ENCODE results near the gene DNM1. TPM values are rescaled to one million over a fixed set of nuclear protein-coding genes. Genes with fewer than 3 reads are reported as not detected.

Gene DNM1
- total RNA-seq, 4 donors from 2014 or later, result 14.5 to 85.8 (median 54.4) TPM

GRCh38 chr9:128247226-128247803 lies 44.1 kb downstream of the DNM1 start:
- H3K4me1 ChIP-seq, result peaks cover 0 to 30% (median 9%) of the 10 kb centered on the region in 4 donors
- H3K36me3 ChIP-seq, result no peaks in the 10 kb centered on the region
- TF ChIP-seq POLR2A (IDR thresholded peaks at IDR 0.05), result no peak
- no peaks in the 10 kb centered on the region for H3K9me3 ChIP-seq
- no peaks in the 10 kb centered on the region for H3K27me3 ChIP-seq
- DNase-seq, result no peak
- no peak overlapping the region for H3K4me3 ChIP-seq
- H3K27ac ChIP-seq, result no peak overlapping the region

DNA sequence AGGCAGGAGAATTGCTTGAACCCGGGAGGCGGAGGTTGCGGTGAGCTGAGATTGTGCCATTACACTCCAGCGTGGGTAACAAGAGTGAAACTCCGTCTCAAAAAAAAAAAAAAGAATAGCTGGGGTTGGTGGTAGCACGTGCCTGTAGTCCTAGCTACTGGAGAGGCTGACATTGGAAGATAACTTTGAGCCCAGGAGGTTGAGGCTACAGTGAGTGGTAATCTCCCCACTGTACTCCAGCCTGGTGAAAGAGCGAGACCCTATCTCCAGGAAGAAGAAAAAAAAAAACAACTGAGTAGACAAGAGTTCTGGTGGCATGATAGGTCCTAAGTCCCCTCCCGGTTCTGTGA lies 46.4 kb downstream of the DNM1 start:
- H3K27ac ChIP-seq, result peak overlapping the region in 3 of 4 donors; percentile 8 to 74 (median 56)

DNA sequence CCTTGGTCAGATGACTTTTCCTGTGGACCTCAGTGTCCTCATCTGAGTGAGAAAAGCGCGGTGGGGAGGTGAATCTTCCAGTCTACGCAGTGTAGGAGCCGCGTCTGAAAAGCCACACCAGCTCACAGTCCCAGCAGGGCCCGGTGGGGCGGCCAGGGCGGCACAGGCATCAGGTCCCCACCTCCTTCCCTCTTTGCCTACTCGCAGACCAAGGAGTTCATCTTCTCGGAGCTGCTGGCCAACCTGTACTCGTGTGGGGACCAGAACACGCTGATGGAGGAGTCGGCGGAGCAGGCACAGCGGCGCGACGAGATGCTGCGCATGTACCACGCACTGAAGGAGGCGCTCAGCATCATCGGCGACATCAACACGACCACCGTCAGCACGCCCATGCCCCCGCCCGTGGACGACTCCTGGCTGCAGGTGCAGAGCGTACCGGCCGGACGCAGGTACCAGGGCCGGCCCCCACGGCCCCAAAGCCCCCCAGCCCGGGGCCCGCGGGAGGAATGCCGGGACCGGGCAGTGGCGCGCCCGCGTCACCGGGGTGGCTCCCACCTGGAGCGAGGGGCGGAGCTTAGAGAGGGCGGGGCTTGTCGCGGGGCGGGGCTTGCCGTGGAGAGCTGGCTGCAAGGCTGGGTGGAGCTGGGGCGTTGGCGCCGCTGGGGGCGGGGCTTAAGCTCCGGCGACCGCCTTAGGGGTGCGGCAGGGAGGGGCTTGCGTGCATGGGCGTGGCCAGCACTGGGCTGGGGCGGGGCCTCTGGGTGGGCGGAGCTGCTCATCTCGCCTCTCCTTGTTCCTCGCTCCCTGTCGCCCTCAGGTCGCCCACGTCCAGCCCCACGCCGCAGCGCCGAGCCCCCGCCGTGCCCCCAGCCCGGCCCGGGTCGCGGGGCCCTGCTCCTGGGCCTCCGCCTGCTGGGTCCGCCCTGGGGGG lies 47.0 kb downstream of the DNM1 start:
- no peaks in the 10 kb centered on the region for H3K9me3 ChIP-seq
- H3K27ac ChIP-seq, result peak overlapping the region; percentile 8 to 74 (median 36)
- peak; percentile 98 to 99 (median 99) for DNase-seq
- TF ChIP-seq, protein P1, sequence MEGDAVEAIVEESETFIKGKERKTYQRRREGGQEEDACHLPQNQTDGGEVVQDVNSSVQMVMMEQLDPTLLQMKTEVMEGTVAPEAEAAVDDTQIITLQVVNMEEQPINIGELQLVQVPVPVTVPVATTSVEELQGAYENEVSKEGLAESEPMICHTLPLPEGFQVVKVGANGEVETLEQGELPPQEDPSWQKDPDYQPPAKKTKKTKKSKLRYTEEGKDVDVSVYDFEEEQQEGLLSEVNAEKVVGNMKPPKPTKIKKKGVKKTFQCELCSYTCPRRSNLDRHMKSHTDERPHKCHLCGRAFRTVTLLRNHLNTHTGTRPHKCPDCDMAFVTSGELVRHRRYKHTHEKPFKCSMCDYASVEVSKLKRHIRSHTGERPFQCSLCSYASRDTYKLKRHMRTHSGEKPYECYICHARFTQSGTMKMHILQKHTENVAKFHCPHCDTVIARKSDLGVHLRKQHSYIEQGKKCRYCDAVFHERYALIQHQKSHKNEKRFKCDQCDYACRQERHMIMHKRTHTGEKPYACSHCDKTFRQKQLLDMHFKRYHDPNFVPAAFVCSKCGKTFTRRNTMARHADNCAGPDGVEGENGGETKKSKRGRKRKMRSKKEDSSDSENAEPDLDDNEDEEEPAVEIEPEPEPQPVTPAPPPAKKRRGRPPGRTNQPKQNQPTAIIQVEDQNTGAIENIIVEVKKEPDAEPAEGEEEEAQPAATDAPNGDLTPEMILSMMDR (IDR thresholded peaks at IDR 0.05), result no peak
- no peak for TF ChIP-seq POLR2A (IDR thresholded peaks at IDR 0.05)
- H3K4me1 ChIP-seq, result peaks cover 0 to 23% (median 9%) of the 10 kb centered on the region in 4 donors
- no peaks in the 10 kb centered on the region for H3K27me3 ChIP-seq
- H3K4me3 ChIP-seq, result peak overlapping the region; percentile 41 to 59 (median 51)
- no peaks in the 10 kb centered on the region for H3K36me3 ChIP-seq

More for the DNA sequence above, 46.4 kb downstream of the DNM1 start:
- Histone ChIP-seq H3K27me3 (no peaks in the 10 kb centered on the region), H3K4me1 (peaks cover 0 to 25% (median 9%) of the 10 kb centered on the region in 4 donors), H3K4me3 (no peak overlapping the region), H3K9me3 (no peaks in the 10 kb centered on the region), H3K36me3 (no peaks in the 10 kb centered on the region)
- DNase-seq, result no peak
- TF ChIP-seq, protein P1 (IDR thresholded peaks at IDR 0.05), result no peak
- no peak for TF ChIP-seq POLR2A (IDR thresholded peaks at IDR 0.05)

DNA sequence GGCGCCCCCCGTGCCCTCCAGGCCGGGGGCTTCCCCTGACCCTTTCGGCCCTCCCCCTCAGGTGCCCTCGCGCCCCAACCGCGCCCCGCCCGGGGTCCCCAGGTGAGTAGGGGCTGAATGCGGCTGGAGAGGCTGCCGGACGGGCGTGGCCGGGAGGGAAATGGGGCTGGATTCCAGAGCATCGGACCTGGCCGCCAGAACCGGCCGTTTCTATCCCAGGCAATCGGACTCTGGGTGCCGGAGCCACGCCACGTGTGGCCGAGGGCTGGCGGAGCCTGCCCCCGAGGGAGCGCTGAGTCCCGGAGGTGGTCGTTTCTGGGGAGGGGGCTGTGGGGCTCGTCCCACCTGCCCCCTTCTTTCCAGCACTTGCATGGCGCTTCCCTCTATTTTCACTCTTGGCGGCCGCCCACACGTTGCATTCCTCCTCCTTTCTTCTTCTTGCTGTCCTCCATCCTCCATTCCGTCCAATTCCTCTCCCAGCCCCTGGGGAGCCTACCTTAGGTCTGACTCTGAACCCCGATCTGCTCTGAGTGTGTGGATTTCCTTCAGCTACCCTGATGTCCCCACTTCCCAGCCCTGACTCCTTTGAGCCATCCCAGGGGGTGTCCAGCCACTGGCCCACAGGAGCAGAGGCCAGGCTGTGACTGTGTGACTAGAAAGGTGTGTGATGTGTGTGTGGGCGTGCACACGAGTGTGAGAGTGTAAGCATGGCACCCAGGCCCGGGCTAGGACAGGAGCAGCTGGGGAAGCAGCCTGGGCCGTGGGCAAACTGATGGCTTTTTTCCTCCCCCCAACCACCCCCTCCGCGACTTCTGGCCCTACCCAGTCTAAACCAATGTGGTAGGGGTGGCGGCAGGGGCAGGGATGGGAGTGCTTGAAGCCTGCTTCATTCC lies 47.9 kb downstream of the DNM1 start:
- TF ChIP-seq, protein P1 (IDR thresholded peaks at IDR 0.05), result no peak
- no peak for TF ChIP-seq POLR2A (IDR thresholded peaks at IDR 0.05)
- peaks cover 0 to 2% (median 0%) of the 10 kb centered on the region in 3 donors for H3K36me3 ChIP-seq
- H3K4me1 ChIP-seq, result peaks cover 0 to 14% (median 9%) of the 10 kb centered on the region in 4 donors
- peak overlapping the region; percentile 41 to 59 (median 51) for H3K4me3 ChIP-seq
- H3K27ac ChIP-seq, result peak overlapping the region in 1 of 4 donors; percentile 74
- H3K9me3 ChIP-seq, result no peaks in the 10 kb centered on the region
- DNase-seq, result no peak
- H3K27me3 ChIP-seq, result no peaks in the 10 kb centered on the region

DNA sequence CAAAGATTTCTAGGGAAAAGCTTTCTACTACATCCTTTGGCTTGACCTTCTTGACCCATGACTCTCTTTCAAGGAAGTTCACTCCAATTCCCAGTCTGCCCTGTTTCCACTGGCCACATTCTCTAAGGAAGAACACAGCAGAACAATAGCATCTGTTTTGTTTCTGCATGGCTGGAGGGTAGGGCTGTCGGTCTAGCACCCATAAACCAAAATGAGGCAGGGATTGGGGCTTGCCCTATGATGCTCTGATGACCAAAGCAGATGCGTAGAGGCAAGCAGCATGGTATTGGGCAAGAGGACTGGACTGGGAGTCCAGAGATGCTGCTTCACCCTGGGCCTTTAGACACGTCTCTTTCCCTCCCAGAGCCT lies 48.5 kb downstream of the DNM1 start:
- H3K4me3 ChIP-seq, result no peak overlapping the region
- no peak for DNase-seq
- TF ChIP-seq, protein P1 (IDR thresholded peaks at IDR 0.05), result no peak
- no peak for TF ChIP-seq POLR2A (IDR thresholded peaks at IDR 0.05)
- no peak overlapping the region for H3K27ac ChIP-seq
- peaks cover 0 to 11% (median 9%) of the 10 kb centered on the region in 4 donors for H3K4me1 ChIP-seq
- H3K27me3 ChIP-seq, result no peaks in the 10 kb centered on the region
- peaks cover 0 to 7% (median 0%) of the 10 kb centered on the region in 3 donors for H3K36me3 ChIP-seq
- no peaks in the 10 kb centered on the region for H3K9me3 ChIP-seq
